MM.1S (cell line): Measurements from ENCODE around the gene TRIM38.

Experiments
- DNase-seq: peaks from one replicate; pipeline ENCODE4 v3.0.0-alpha.2; 2015
- H2AFZ ChIP-seq: fragments of 300-600 bp; sonication (generic); 2 replicates; pipeline ENCODE4 v1.6.0; 2016; ENCODE audit warnings: antibody characterized with exemption, low read length
- H3F3A ChIP-seq: fragments of 300-600 bp; sonication (generic); 2 replicates; pipeline ENCODE4 v1.6.1; 2016; ENCODE audit warnings: mild to moderate bottlenecking, antibody characterized with exemption, low read length, moderate library complexity, mixed read lengths; ENCODE audit not compliant: insufficient read depth
- H3K27ac ChIP-seq: fragments of 300-600 bp; sonication (generic); 2 replicates; pipeline ENCODE4 v1.5.1; 2016; ENCODE audit warnings: mild to moderate bottlenecking, low read length
- H3K27me3 ChIP-seq: fragments of 300-600 bp; sonication (generic); replicated peaks from 2 replicates; pipeline ENCODE4 v1.6.0; 2016; ENCODE audit warnings: low read length; ENCODE audit not compliant: insufficient read depth
- H3K36me3 ChIP-seq: fragments of 300-600 bp; sonication (generic); replicated peaks from 2 replicates; pipeline ENCODE4 v1.6.1; 2016; ENCODE audit warnings: mild to moderate bottlenecking, low read length, mixed read lengths; ENCODE audit not compliant: insufficient read depth
- H3K4me1 ChIP-seq: fragments of 300-600 bp; sonication (generic); 2 replicates; pipeline ENCODE4 v1.6.1; 2016; ENCODE audit warnings: low read length, mixed read lengths
- H3K4me2 ChIP-seq: fragments of 300-600 bp; sonication (generic); 2 replicates; pipeline ENCODE4 v1.6.0; 2016; ENCODE audit warnings: low read depth, low read length
- H3K4me3 ChIP-seq: fragments of 300-600 bp; sonication (generic); 2 replicates; pipeline ENCODE4 v1.5.1; 2016; ENCODE audit warnings: low read length, mixed read lengths
- H3K79me2 ChIP-seq: fragments of 300-600 bp; sonication (generic); 2 replicates; pipeline ENCODE4 v1.6.1; 2016; ENCODE audit warnings: mixed run types, low read length, mixed read lengths
- H3K9ac ChIP-seq: fragments of 300-600 bp; sonication (generic); 2 replicates; pipeline ENCODE4 v1.6.1; 2016; ENCODE audit warnings: low read length, mixed read lengths
- H3K9me2 ChIP-seq: fragments of 300-600 bp; sonication (generic); replicated peaks from 2 replicates; pipeline ENCODE4 v1.6.1; 2016; ENCODE audit warnings: mild to moderate bottlenecking, low read length, mixed read lengths; ENCODE audit not compliant: insufficient read depth
- H3K9me3 ChIP-seq: fragments of 300-600 bp; sonication (generic); replicated peaks from 2 replicates; pipeline ENCODE4 v1.6.1; 2016; ENCODE audit warnings: mild to moderate bottlenecking, low read length, mixed read lengths; ENCODE audit not compliant: insufficient read depth
- H4K20me1 ChIP-seq: fragments of 300-600 bp; sonication (generic); 2 replicates; pipeline ENCODE4 v1.6.1; 2016; ENCODE audit warnings: mild to moderate bottlenecking, low read length, moderate library complexity, mixed read lengths; ENCODE audit not compliant: insufficient read depth
- EZH2 ChIP-seq: fragments of 300-600 bp; sonication (generic); optimal IDR thresholded peaks from 2 replicates; pipeline ENCODE3; 2017; ENCODE audit warnings: low read depth, mild to moderate bottlenecking, antibody characterized with exemption, low read length, mixed read lengths
- EZH2phosphoT487 ChIP-seq: fragments of 300-600 bp; sonication (generic); IDR thresholded peaks from 2 replicates; pipeline ENCODE4 v1.6.1; 2018; ENCODE audit warnings: antibody characterized with exemption, low read length
- TF ChIP-seq, protein P1 (sequence below): fragments of 300-600 bp; sonication (generic); IDR thresholded peaks from 2 replicates; pipeline ENCODE4 v1.5.1; 2016; ENCODE audit warnings: antibody characterized with exemption, low read length, mixed read lengths

The TRIM38 gene

DNA sequence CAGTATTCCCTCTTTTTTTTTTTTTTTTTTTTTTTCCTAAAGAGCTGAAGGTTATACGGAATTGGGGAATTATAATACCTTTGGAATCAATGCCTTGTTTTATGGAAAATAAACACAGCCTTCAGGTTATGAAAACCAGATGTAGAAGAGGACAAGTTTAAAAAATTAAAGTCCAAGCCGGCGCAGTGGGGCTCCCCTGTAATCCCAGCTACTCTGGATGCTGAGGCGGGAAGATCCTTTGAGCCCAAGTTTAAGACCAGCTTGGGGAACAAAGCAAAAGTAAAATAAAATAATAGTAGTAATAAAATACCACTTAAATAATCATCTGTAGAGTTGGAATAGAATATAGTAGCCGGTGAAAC is 57.3 kb downstream of the TRIM38 start:
- H3K4me2 ChIP-seq, result no peak overlapping the region
- H3K79me2 ChIP-seq, result no peaks in the 10 kb centered on the region
- H3K9me2 ChIP-seq, result no peaks in the 10 kb centered on the region
- peak overlapping the region; percentile 54; the same call in 1 of the 2 replicates for H3K4me3 ChIP-seq
- peaks cover 11% of the 10 kb centered on the region; the same call in 1 of the 2 replicates for H3F3A ChIP-seq
- no peaks in the 10 kb centered on the region for H3K36me3 ChIP-seq
- H3K4me1 ChIP-seq, result 0 out of 2 replicates have a peak, but pooled peaks cover 6% of the 10 kb centered on the region
- peak overlapping the region; percentile 97; the same call in 1 of the 2 replicates for H3K27ac ChIP-seq
- no peak overlapping the region for H3K9ac ChIP-seq
- DNase-seq, result no peak
- H3K27me3 ChIP-seq, result no peaks in the 10 kb centered on the region
- no peaks in the 10 kb centered on the region for H4K20me1 ChIP-seq
- H3K9me3 ChIP-seq, result no peaks in the 10 kb centered on the region
- H2AFZ ChIP-seq, result no peak overlapping the region
- TF ChIP-seq, protein P1, sequence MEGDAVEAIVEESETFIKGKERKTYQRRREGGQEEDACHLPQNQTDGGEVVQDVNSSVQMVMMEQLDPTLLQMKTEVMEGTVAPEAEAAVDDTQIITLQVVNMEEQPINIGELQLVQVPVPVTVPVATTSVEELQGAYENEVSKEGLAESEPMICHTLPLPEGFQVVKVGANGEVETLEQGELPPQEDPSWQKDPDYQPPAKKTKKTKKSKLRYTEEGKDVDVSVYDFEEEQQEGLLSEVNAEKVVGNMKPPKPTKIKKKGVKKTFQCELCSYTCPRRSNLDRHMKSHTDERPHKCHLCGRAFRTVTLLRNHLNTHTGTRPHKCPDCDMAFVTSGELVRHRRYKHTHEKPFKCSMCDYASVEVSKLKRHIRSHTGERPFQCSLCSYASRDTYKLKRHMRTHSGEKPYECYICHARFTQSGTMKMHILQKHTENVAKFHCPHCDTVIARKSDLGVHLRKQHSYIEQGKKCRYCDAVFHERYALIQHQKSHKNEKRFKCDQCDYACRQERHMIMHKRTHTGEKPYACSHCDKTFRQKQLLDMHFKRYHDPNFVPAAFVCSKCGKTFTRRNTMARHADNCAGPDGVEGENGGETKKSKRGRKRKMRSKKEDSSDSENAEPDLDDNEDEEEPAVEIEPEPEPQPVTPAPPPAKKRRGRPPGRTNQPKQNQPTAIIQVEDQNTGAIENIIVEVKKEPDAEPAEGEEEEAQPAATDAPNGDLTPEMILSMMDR, result no peak
- no peak for TF ChIP-seq EZH2
- no peak for TF ChIP-seq EZH2phosphoT487

GRCh38 chr6:26020329-26021000 is 57.9 kb downstream of the TRIM38 start:
- Histone ChIP-seq H3K4me3 (peak overlapping the region; percentile 54), H3K27me3 (no peaks in the 10 kb centered on the region), H3K9me3 (no peaks in the 10 kb centered on the region), H4K20me1 (no peaks in the 10 kb centered on the region), H3K27ac (peak overlapping the region; percentile 97), H3K9ac (peak overlapping the region; percentile 90), H3K9me2 (no peaks in the 10 kb centered on the region), H3K4me2 (peak overlapping the region; percentile 60), H3K4me1 (peaks cover 9% of the 10 kb centered on the region; the same call in 1 of the 2 replicates), H2AFZ (no peak overlapping the region), H3F3A (peaks cover 16% of the 10 kb centered on the region), H3K36me3 (no peaks in the 10 kb centered on the region), H3K79me2 (no peaks in the 10 kb centered on the region)
- DNase-seq, result peak; percentile 83
- TF ChIP-seq EZH2phosphoT487 (no peak), EZH2 (no peak)
- TF ChIP-seq, protein P1, result no peak

DNA sequence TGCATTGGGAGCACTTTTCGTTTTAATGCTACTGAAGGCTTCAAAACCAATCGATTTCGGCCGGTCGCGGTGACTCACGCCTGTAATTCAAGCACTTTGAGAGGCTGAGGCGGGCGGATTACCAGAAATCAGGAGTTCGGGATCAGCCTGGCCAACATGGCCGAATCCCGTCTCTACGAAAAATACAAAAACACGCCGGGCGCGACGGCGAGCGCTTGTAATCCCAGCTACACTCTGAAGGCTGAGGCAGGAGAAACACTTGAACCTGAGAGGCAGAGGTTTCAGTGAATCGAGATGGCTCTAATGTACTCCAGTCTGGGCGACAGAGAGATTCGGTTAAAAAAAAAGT is 58.4 kb downstream of the TRIM38 start:
- no peak overlapping the region for H2AFZ ChIP-seq
- H3K9me3 ChIP-seq, result no peaks in the 10 kb centered on the region
- peak overlapping the region; percentile 60 for H3K4me2 ChIP-seq
- peaks cover 14% of the 10 kb centered on the region; the same call in 1 of the 2 replicates for H3K4me1 ChIP-seq
- DNase-seq, result no peak
- peak overlapping the region; percentile 97 for H3K27ac ChIP-seq
- H3F3A ChIP-seq, result peaks cover 21% of the 10 kb centered on the region
- no peaks in the 10 kb centered on the region for H4K20me1 ChIP-seq
- H3K27me3 ChIP-seq, result no peaks in the 10 kb centered on the region
- peak overlapping the region; percentile 54 for H3K4me3 ChIP-seq
- H3K9ac ChIP-seq, result peak overlapping the region; percentile 90
- H3K9me2 ChIP-seq, result no peaks in the 10 kb centered on the region
- H3K79me2 ChIP-seq, result no peaks in the 10 kb centered on the region
- no peak for TF ChIP-seq EZH2phosphoT487
- TF ChIP-seq EZH2, result no peak
- TF ChIP-seq, protein P1, result no peak
- H3K36me3 ChIP-seq, result no peaks in the 10 kb centered on the region
